ENCODE data around the gene LCN2.
A peak's percentile ranks its signal among the peaks of the same experiment; 100 is the strongest.

Gene LCN2

DNA sequence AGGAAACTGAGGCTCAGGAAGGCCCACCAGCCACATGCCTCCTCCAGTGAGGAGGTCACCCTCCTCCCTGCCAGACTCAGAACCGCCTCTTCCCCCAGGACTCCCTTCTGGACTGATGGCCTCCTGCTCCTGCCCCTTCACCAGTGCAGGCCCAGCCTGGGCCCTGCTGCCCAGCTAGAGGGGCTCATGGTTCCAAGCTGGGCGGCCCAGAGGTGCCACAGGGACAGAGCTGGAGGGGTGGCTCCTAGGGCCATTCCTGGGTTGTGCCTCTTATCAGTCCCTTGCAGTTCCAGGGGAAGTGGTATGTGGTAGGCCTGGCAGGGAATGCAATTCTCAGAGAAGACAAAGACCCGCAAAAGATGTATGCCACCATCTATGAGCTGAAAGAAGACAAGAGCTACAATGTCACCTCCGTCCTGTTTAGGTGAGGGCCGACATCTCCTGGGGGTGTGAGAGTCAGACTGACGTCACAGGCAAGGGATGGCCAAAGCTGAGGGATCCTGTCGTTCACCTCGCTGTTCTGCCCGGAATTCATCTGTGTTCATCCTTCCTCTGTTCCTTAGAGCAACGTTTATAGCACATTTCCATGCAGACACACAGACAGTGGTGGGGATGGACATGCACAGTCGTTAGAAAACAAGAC, 819 bp downstream of the LCN2 start:
- no peak for DNase-seq (ENCODE audit: low read depth in 2 of 2)

DNA sequence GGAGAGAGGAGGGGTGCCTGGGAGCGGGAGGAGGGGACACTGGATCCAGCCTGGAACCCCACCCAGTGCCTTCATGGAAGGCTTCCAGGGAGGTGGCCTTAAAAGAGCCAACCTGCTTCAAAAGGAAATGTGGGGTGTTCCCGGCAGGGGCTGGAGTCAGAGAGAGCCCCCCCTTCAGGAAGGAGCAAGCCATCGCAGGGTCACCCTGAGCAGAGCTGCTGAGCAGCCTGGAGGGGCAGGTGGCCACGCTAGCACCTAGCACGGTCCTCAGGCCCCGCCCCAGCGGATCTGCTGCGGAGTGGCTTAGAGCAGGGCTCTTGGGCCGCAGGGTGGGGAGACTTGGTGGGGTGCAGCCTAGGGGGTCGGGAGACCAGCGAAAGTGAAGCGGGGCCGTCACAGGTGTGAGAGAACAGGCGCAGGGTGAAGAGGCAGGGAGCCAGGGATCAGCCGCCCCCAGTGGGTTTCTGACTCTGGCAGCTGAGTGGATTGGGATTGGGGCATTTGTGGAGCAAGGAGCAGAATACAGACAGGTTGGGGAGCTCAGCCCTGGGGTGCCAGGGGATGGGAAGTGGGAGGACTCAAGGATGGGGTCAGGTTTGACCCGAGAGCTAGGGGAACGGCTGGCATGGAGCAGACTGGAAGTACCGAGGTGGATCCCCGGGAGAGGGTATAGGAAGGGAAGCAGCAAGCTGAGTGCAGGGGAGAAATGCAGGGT, 1.5 kb downstream of the LCN2 start:
- DNase-seq (ENCODE audit: low read depth in 2 of 2): no peak

DNA sequence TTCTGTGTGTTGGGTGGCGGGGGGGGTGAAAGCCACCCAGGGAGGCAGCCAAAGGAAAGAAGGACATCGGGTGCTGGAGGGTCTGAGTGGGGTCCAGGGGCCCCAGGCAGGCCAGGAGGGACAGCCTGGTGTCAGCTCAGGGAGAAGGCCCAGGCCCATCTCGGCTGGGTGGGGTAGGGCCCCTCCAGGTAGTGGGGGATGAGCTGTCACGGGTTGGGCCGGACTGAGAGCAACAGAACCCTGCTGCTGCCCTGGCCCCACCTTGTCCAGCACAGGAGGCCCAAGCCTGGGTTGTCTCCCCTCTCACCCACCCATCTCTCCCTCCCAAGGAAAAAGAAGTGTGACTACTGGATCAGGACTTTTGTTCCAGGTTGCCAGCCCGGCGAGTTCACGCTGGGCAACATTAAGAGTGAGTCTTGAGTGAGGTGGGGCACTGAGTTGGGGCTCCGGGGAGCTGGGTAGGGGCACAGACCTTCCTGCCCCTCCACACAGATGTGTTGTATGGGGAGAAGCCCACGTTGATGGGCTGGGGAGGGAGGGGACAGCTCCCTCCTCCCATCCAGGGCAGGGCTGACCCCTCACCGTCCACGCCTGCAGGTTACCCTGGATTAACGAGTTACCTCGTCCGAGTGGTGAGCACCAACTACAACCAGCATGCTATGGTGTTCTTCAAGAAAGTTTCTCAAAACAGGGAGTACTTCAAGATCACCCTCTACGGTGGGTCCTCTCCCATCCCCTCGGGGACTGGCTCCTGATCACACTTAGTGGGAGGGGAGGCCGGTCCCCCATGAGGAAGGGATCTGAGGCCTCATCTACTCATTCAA, 2.3 kb downstream of the LCN2 start:
- DNase-seq (ENCODE audit: low read depth in 2 of 2): no peak

DNA sequence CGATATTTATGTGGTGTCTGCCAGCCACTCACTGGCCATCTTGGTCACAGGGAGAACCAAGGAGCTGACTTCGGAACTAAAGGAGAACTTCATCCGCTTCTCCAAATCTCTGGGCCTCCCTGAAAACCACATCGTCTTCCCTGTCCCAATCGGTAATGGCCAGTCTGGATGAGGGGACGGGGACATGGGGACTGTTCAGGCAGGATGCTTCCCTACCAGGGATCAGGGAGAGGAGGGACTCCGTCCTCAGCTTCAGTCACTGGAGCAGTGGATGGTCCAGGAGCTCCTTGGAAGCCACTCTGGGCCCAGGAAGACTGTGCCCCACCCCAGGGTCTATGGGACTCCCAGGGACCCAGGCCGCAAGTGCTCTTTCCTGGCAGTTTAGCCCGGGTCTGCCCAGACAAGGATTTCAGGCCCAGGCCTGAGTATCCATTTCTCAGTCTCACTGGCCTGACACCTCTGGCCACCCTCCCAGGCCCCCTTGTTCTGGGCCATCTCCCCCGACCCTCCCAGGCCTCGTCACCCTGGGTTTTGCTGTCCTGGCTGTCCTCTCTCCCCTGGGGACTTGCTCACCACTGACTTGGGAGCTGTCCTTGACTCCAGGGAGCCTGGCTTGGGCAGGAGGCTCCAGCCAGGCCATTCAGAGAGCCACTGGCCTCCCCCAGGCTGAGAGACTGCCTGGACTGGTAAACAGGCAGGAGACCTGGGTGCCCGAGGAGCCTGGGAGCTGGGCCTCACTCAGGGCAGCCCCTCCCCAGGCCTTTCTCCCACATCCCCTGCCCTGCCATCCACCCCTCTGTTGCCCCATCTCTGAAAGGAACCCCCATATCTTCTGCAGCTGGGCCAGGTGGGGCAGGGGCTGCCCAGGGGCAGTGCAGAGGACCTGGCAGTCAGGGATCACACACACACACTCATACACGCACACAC, 3.1 kb downstream of the LCN2 start:
- no peak for DNase-seq (ENCODE audit: low read depth in 2 of 2)

DNA sequence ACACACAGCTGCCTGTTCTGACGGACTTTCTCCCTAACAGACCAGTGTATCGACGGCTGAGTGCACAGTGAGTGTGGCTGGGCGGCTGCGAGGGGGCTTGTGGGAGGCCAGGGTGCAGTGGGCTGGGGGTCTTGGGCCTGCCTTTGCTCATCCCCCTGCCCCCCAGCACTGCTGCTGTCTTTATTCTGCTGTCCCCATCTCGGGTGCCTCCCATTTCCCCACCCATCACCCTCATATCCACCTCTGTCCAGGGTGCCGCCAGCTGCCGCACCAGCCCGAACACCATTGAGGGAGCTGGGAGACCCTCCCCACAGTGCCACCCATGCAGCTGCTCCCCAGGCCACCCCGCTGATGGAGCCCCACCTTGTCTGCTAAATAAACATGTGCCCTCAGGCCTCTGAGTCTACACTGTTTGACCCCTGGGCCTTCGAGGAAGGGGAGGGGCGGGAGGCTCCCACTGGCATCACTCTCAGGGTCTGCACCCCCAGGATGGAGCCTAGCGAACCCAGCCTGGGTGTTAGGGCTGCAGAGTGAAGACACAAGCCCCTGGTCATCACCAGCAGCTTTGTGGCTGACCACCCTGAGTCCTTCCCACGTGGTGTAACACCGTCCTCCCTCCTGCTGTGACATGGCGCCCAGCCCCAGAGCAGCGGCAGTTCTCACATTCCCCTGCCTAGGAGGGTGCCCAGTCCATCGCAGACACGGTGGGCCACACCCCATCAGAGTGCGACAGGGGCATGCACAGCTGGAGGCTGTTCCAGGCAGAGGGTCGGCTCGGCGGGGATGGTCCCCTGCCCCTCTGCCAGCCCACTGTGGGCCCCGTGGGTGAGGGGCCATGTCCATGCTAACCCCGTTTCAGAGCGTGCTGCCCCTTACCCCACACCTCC, 4.0 kb downstream of the LCN2 start:
- no peak for DNase-seq (ENCODE audit: low read depth in 2 of 2)

DNA sequence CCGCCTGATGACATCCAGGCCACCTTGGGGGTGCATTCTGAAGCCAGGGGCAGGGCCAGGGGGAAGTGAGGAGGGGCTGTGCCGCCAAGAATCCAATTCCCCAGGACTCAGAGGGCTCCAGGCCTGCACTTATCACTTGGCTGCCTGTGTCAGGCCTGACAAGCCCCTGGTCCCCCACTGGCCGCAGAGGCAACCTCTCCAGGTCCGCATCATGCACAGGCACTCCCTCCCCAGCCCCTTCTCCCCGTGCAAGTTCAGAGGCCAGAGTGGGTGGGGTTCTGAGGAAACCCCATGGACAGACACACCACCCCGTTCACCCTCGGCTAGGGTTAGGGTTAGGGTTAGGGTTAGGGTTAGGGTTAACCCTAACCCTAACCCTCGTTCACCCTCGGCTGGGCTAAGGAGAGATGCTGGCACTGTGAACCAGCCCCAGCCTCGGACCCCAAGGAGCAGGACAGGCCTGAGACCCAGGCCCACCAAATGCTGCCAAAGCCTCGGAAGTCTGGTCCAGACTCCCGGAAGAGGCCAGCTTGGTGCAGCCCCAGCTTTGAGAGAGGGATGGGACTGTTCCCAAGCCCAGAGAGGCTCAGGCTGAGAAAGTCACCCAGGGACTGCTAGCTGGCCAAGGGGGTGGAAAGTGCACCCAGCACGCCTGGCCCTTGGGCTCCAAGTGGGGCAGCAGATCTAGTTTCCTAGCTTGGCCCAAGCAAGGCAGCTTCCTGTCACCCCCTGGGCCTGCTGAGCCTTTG, 4.9 kb downstream of the LCN2 start:
- no peak for DNase-seq (ENCODE audit: low read depth in 2 of 2)

DNA sequence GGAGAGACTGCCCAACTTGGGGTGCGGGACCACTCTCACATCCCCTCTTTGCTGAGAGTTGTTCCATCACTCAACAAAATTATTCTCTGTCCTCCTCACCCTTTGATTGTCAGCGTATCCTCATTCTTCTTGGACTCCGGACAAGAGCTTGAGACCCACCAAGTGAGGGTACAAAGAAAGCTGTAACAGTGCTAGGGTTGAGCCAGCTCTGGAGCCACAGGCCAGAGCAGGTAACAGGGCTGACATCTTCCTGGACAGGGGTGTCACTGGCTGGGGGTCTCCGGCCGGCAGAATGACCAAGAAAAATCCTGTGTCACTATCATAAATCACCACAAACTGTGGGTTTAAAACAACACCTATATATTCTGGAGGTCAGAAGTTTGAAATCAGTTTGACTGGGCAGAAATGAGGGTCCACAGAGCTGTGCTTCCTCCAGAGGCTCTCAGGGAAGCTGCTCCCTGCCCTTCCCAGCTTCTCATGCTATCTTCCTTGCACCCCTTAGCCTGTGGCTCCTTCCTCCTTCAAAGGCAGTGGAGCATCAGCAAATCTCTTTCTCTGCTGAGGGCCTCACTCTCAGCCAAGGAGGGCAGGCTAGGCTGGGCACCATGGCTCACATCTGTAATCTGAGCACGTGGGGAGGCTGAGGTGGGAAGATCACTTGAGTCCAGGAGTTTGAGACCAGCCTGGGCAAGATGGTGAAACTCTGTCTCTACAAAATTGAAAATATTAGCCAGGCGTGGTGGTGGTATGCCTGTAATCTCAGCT, 6.7 kb downstream of the LCN2 start:
- no peak for DNase-seq (ENCODE audit: low read depth in 2 of 2)

DNA sequence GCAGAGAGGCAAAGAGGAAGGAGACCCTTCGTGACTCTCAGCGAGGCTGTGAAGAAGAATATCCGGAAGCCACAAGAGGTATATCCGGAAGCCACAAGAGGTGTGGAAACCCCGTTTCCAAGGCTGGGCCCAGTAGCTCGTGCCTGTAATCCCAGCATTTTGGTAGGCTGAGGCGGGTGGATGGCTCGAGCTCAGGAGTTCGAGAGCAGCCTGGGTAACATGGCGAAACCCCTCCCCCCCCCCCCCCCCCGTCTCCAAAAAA, 10.2 kb downstream of the LCN2 start:
- peak in 1 of 2 donors; percentile 2 for DNase-seq (ENCODE audit: low read depth in 2 of 2)

DNA sequence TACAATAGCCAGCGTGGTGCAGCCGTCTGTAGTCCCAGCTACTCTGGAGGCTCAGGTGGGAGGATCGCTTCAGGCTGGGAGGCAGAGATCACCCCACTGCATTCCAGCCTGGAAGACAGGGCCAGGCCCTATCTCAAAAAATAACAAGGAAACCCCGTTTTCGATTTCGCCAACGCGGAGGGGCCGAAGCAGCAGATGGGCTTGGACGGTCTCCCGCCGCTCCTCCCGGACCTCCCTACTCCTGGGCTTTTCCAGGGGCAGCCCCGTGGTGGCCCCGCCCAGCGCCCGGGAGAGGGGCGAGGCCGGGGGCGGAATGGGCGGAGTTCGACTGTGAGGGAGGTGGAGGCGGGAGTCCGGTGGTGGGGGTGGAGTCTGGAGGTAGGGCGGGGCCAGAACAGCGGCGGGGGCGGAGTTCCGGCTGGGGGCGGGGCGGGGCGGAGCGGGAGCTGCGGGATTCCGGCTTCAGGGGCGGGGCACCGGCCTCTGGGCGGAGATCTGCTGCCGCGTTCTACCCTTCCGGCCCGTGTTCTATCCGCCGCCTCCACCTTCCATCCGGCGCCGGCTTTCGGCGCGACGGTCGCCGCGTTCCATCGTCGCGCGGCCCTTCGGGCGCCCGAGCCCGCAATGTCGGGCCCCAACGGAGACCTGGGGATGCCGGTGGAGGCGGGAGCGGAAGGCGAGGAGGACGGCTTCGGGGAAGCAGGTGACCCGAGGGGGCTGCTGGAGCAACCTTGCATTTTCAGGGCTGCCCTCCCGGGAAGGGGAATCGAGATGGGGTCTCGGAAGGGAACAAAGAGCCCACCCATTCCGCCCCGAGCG, 10.7 kb downstream of the LCN2 start, which contains the start of gene BBLN:
Gene BBLN, plus strand, starts transcription at position 482 of the 819 bp plus-strand sequence. Its CDS starts 143 bp downstream, at position 625.
- peak; percentile 84 to 92 for DNase-seq (ENCODE audit: low read depth in 2 of 2)

DNA sequence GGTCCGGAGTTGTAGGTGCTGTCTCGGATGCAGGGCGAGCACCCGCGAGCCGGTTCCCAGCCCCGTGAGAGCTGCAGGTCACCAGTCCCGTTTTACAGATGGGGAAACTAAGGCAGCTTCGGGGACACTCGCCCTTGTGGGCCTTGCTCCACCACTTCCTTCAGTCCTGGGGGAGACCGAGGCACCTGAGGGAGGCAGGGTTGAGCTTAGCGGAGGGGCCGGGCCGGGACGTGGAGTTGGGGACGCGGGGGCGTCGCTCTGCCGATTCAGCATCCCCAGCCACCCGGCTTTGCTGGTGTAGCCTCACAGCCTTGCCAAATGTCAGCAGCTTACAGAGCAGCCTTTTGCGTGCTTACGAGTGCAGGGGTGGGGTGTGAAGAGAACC, 11.3 kb downstream of the LCN2 start:
- peak in 1 of 2 donors; percentile 24 for DNase-seq (ENCODE audit: low read depth in 2 of 2)

DNA sequence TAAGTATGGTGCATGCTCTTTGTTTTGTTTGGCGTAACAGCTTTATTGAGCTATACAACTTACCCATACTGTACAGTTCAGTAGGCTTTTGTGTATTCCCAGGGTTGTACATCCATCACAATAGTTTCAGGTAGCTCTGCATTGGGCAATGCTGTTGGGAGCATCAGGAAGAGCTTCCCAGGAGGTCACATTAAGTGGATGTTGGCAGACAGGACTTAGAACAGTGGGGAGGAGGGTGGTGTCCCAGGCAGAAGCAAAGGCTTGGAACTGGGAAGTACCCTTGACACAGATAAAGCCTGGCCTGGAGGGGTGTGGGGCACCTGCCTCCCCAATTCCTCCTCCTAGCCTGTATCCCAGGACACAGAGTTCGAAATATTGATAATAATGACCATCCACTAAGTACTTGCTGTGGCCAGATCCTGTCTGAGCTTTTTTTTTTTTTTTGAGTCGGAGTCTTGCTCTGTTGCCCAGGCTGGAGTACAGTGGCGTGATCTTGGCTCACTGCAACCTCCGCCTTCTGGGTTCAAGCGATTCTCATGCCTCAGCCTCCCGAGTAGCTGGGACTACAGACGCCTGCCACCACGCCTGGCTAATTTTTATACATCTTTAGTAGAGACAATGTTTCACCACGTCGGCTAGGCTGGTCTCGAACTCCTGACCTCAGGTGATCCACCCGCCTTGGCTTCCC, 12.1 kb downstream of the LCN2 start:
- DNase-seq (ENCODE audit: low read depth in 2 of 2): no peak

DNA sequence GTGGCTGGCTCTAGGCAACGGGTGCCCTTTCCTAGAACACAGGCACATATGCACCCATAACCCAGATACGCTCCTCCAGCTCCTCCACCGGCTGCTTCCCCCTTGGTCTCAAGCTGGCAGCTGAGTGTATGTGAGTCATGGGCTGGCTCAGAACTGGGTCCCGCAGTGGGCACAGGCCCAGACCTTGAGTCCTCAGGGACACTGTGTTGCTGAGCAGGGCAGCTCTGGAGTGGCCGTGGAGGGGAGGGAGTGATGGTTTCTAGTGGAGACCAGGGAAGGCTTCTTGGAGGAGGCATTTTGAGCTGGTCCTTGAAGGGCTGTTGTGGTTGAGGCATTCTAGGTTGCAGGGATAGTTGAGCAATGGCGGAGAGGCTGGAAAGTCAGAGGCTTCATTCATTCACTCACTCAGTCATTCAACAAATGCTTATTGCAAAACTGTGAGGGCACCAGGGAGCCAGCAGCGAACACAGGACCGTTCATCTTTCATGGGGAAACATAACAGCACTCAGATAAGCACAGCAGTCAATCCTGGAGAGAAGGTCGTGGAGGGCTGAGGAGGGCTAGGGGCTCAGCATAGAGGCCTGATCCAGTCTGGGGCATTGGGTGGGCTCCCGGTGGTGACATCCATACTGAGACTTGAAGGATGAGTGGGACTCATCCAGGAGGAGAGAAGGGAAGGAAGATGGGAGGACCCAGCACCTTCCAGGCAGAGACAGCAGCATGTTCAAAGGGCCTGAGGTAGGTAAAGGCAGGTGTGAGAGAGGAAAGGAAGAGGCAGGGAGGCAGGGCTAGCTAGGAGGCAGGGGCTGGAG, 13.2 kb downstream of the LCN2 start:
- no peak for DNase-seq (ENCODE audit: low read depth in 2 of 2)

DNA sequence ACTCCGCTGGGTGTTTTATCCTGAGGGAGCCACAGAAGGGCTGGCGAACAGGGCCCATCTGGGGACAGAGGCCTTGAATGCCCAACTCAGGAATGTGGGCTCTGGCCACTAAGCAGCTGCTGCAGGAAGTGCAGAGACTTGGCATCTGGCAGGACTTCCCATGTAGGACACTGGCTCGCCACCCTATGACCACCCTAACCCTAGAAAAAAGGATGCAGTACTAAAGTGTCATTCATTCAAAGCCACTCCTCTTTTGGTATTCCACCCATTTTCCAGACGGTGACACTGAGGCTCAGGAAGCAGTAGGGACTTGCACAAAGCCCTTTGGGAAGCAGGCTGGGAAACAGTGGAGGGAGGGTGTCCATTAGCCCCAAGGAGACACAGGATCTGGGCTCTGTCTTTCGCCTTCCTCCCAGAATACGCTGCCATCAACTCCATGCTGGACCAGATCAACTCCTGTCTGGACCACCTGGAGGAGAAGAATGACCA, 13.8 kb downstream of the LCN2 start:
- DNase-seq (ENCODE audit: low read depth in 2 of 2): no peak

DNA sequence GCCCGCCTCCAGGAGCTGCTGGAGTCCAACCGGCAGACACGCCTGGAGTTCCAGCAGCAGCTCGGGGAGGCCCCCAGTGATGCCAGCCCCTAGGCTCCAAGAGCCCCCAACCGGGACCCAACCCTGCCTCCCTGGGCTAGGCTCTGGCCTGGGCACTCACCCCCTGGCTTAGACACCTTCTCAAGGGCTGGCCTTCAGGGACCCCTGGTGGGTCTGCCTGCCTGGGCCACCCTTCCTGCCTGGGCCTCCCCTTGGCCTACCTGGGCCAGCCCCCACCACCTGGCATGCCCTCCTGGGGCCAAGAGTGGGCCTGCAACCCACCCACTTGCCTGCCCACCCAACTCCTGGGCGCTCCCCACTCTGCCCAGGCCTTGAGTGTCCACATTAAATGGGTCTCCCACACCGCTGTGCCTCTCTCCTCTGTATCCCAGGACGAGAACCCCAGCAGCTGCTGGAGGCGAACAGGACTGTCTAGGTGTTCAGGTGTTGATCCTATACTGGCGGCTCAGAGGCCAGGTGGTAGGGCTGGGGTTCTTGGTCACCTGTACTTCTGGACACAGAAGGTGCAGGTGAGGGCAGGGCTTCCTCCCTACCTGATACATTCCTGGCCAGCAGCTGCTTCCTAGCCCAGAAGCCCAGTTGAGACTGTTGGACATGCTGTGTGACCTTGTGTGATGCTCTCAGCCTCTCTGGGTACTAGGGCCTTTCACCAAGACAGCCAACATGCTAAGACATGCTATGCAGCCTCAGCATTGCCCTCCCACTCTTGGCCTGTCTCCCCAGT, 14.5 kb downstream of the LCN2 start:
- no peak for DNase-seq (ENCODE audit: low read depth in 2 of 2)

DNA sequence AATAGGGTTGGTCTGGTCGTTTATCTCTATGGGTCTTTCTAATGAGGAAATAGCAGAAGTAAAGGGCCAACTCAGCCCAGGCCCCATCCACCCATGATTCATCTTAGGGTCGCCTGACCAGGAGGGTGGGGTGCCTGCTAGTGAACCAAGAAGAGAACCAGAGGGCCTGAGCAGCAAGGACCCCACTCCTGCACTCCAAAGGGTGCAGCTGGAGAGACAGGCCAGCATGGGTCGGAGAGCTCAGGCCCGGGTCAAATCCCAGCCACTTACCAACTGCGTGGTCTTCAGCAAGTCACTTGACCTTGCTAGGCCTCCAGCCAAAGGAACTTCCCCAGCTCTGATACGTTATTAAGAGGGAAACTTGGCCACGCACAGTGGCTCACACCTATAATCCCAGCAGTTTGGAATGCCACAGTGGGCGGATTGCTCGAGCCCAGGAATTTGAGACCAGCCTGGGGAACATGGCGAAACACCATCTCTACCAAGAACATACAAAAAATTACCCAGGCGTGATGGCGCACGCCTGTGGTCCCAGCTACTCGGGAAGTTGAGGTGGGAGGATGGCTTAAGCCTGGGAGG, 15.1 kb downstream of the LCN2 start:
- no peak for DNase-seq (ENCODE audit: low read depth in 2 of 2)

DNA sequence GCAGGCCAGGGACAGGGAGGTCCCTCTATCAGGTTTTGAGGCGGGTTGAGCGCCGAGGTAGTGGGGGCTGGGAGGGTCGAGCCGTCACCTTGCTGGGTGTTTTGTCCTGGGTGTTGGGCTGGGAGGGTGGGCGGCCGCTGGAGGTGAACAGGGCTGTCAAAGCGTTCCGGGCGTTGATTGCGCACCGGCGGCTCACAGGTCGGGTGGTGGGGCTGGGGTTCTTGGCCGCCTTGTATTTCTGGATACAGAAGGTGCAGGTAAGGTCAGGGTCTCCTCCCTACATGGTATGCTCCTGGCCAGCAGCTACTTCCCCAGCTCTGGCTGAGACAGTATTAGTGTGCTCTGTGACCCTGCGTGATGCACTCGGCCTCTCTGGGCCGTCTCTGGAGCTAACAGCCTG, 16.9 kb downstream of the LCN2 start:
- DNase-seq (ENCODE audit: low read depth in 2 of 2): no peak

Measured in stimulated activated CD4-positive, alpha-beta T cell treated with anti-CD3 and anti-CD28 coated beads, Interleukin-1b, Interleukin-23, amount 100 ng/mL, for 1 hour (primary cell).